ENCODE results near the gene CATSPERB. TPM values are rescaled to one million over a fixed set of nuclear protein-coding genes. Genes with fewer than 3 reads are reported as not detected.

The CATSPERB gene
- total and polyA plus RNA-seq, 8 donors, result 0.31 to 56.5 (median 3.5) TPM

- H3K4me3 ChIP-seq, result no peak overlapping the region
- H3K4me1 ChIP-seq, result no peaks in the 10 kb centered on the region
- H3K27me3 ChIP-seq, result no peaks in the 10 kb centered on the region
- whole genome bisulfite sequencing, 5 donors, result 83 to 97% (median 93%) methylated on average over 1 of the region's 1 CpG
- intact Hi-C loops (cut with DNase I; ENCODE audit: low total_unique reads), result no loop called here
- no peak for DNase-seq
- no peak overlapping the region for H3K27ac ChIP-seq
- no peaks in the 10 kb centered on the region for H3K36me3 ChIP-seq
- no peaks in the 10 kb centered on the region for H3K9me3 ChIP-seq
- TF ChIP-seq CTCF (IDR thresholded peaks at IDR 0.05), result no peak
- no peak for TF ChIP-seq POLR2AphosphoS5 (IDR thresholded peaks at IDR 0.05)
- no peak for TF ChIP-seq EP300 (IDR thresholded peaks at IDR 0.05)
- TF ChIP-seq POLR2A (IDR thresholded peaks at IDR 0.05), result no peak
Measured at GRCh38 chr14:91716999-91717398, 14.9 kb downstream of the CATSPERB start.

- Histone ChIP-seq H3K36me3 (no peaks in the 10 kb centered on the region), H3K4me3 (no peak overlapping the region), H3K27me3 (no peaks in the 10 kb centered on the region), H3K9me3 (no peaks in the 10 kb centered on the region), H3K4me1 (no peaks in the 10 kb centered on the region), H3K27ac (no peak overlapping the region)
- WGBS, 5 donors, result 67 to 80% (median 78%) methylated on average over 6 of the region's 6 CpGs
- no peak for TF ChIP-seq POLR2A (IDR thresholded peaks at IDR 0.05)
- intact Hi-C loops (cut with DNase I; ENCODE audit: low total_unique reads), result no loop called here
- peak in 1 of 2 donors; percentile 26 for DNase-seq
Measured at GRCh38 chr14:91714805-91715204, 17.1 kb downstream of the CATSPERB start.

GRCh38 chr14:91708795-91709194 lies 23.1 kb downstream of the CATSPERB start:
- Histone ChIP-seq H3K4me1 (no peaks in the 10 kb centered on the region), H3K36me3 (no peaks in the 10 kb centered on the region), H3K27ac (no peak overlapping the region), H3K9me3 (peaks cover 0 to 10% (median 5%) of the 10 kb centered on the region in 4 donors), H3K27me3 (no peaks in the 10 kb centered on the region), H3K4me3 (no peak overlapping the region)
- no peak for DNase-seq
- intact Hi-C loops (cut with DNase I; ENCODE audit: low total_unique reads), result no loop called here
- no peak for TF ChIP-seq EP300 (IDR thresholded peaks at IDR 0.05)
- TF ChIP-seq POLR2A (IDR thresholded peaks at IDR 0.05), result no peak
- TF ChIP-seq CTCF (IDR thresholded peaks at IDR 0.05), result no peak
- no peak for TF ChIP-seq POLR2AphosphoS5 (IDR thresholded peaks at IDR 0.05)
- 93 to 99% (median 97%) methylated on average over 3 of the region's 3 CpGs for WGBS, 5 donors

- Histone ChIP-seq H3K4me1 (no peaks in the 10 kb centered on the region), H3K9me3 (peaks cover 0 to 10% (median 5%) of the 10 kb centered on the region in 4 donors), H3K27ac (no peak overlapping the region), H3K36me3 (no peaks in the 10 kb centered on the region), H3K27me3 (no peaks in the 10 kb centered on the region), H3K4me3 (no peak overlapping the region)
- intact Hi-C loops (cut with DNase I; ENCODE audit: low total_unique reads), result no loop called here
- no peak for DNase-seq
- TF ChIP-seq EP300 (IDR thresholded peaks at IDR 0.05) (no peak), POLR2AphosphoS5 (IDR thresholded peaks at IDR 0.05) (no peak), POLR2A (IDR thresholded peaks at IDR 0.05) (no peak), CTCF (IDR thresholded peaks at IDR 0.05) (no peak)
Measured at GRCh38 chr14:91706996-91707395, 24.9 kb downstream of the CATSPERB start.

- TF ChIP-seq POLR2A (IDR thresholded peaks at IDR 0.05) (no peak), CTCF (IDR thresholded peaks at IDR 0.05) (no peak), POLR2AphosphoS5 (IDR thresholded peaks at IDR 0.05) (no peak), EP300 (IDR thresholded peaks at IDR 0.05) (no peak)
- WGBS, 5 donors, result 63 to 79% (median 72%) methylated on average over 2 of the region's 2 CpGs
Measured at GRCh38 chr14:91694643-91695042, 37.2 kb downstream of the CATSPERB start.

More at GRCh38 chr14:91694643-91695042, 37.2 kb downstream of the CATSPERB start:
- no peak overlapping the region for H3K27ac ChIP-seq
- no peaks in the 10 kb centered on the region for H3K4me1 ChIP-seq
- H3K9me3 ChIP-seq, result peaks cover 3 to 17% (median 9%) of the 10 kb centered on the region in 4 donors
- intact Hi-C loops (cut with DNase I; ENCODE audit: low total_unique reads), result no loop called here
- H3K36me3 ChIP-seq, result no peaks in the 10 kb centered on the region
- H3K4me3 ChIP-seq, result no peak overlapping the region
- H3K27me3 ChIP-seq, result no peaks in the 10 kb centered on the region
- no peak for DNase-seq

Data from stomach (tissue), 9 donors.